Ishikawa (cell line): ENCODE measurements around the gene TSPOAP1.

Source experiments
- CEBPB ChIP-seq: IDR thresholded peaks from 2 replicates; pipeline ENCODE4 v1.6.1; 2012
- CREB1 ChIP-seq: IDR thresholded peaks from 2 replicates; pipeline ENCODE4 v1.6.1; 2012; ENCODE audit warnings: low read depth
- EGR1 ChIP-seq: IDR thresholded peaks from 2 replicates; pipeline ENCODE4 v1.6.1; 2012
- EP300 ChIP-seq: IDR thresholded peaks from 2 replicates; pipeline ENCODE4 v1.6.1; 2012; ENCODE audit warnings: borderline replicate concordance
- FOXM1 ChIP-seq: IDR thresholded peaks from 2 replicates; pipeline ENCODE4 v1.6.1; 2012; ENCODE audit warnings: low read depth, borderline replicate concordance
- MAX ChIP-seq: IDR thresholded peaks from 2 replicates; pipeline ENCODE4 v1.6.1; 2012
- NFIC ChIP-seq: IDR thresholded peaks from 2 replicates; pipeline ENCODE4 v1.6.1; 2012
- RAD21 ChIP-seq: IDR thresholded peaks from 2 replicates; pipeline ENCODE4 v1.6.1; 2012; ENCODE audit warnings: low read depth
- REST ChIP-seq: IDR thresholded peaks from 2 replicates; pipeline ENCODE4 v1.6.1; 2012; ENCODE audit warnings: low read depth, mild to moderate bottlenecking
- TAF1 ChIP-seq: IDR thresholded peaks from 2 replicates; pipeline ENCODE4 v1.6.1; 2012; ENCODE audit warnings: low read depth, mild to moderate bottlenecking
- TCF12 ChIP-seq: IDR thresholded peaks from 2 replicates; pipeline ENCODE4 v1.6.1; 2012; ENCODE audit warnings: low read depth
- TEAD4 ChIP-seq: IDR thresholded peaks from 2 replicates; pipeline ENCODE4 v1.6.1; 2012
- USF1 ChIP-seq: IDR thresholded peaks from 2 replicates; pipeline ENCODE4 v1.6.1; 2012
- YY1 ChIP-seq: IDR thresholded peaks from 2 replicates; pipeline ENCODE4 v1.6.1; 2012; ENCODE audit warnings: low read depth
- ZBTB7A ChIP-seq: IDR thresholded peaks from 2 replicates; pipeline ENCODE4 v1.6.1; 2012; ENCODE audit warnings: low read depth

TSPOAP1 gene

GRCh38 chr17:58375811-58376210 lies 47.2 kb upstream of the TSPOAP1 start:
- TF ChIP-seq EGR1, result no peak
- no peak for TF ChIP-seq TCF12
- no peak for TF ChIP-seq TEAD4
- no peak for TF ChIP-seq YY1
- no peak for TF ChIP-seq FOXM1
- no peak for TF ChIP-seq REST
- TF ChIP-seq CEBPB, result no peak
- no peak for TF ChIP-seq CREB1
- no peak for TF ChIP-seq EP300
- TF ChIP-seq ZBTB7A, result no peak
- no peak for TF ChIP-seq TAF1
- no peak for TF ChIP-seq USF1
- no peak for TF ChIP-seq RAD21
- TF ChIP-seq MAX, result no peak
- no peak for TF ChIP-seq NFIC

- TF ChIP-seq YY1 (no peak), TCF12 (no peak), CREB1 (no peak), REST (no peak), NFIC (no peak), FOXM1 (no peak), EP300 (no peak), TAF1 (no peak), RAD21 (no peak), CEBPB (no peak), MAX (no peak), USF1 (no peak), ZBTB7A (no peak), TEAD4 (no peak), EGR1 (no peak)
These were observed 46.7 kb upstream of the TSPOAP1 start for GRCh38 chr17:58375256-58375655.

- TF ChIP-seq EP300 (no peak), CEBPB (no peak), RAD21 (no peak), TAF1 (no peak), YY1 (no peak), TCF12 (no peak), REST (no peak), EGR1 (no peak), FOXM1 (no peak), CREB1 (no peak), TEAD4 (no peak), USF1 (no peak), ZBTB7A (no peak), MAX (no peak)
These were observed 45.3 kb upstream of the TSPOAP1 start for GRCh38 chr17:58373923-58374322.

GRCh38 chr17:58373003-58373402 lies 44.4 kb upstream of the TSPOAP1 start:
- no peak for TF ChIP-seq RAD21
- no peak for TF ChIP-seq NFIC
- TF ChIP-seq MAX, result no peak
- no peak for TF ChIP-seq TEAD4
- no peak for TF ChIP-seq EGR1
